ENCODE measurements around the gene RASD1.

DNA sequence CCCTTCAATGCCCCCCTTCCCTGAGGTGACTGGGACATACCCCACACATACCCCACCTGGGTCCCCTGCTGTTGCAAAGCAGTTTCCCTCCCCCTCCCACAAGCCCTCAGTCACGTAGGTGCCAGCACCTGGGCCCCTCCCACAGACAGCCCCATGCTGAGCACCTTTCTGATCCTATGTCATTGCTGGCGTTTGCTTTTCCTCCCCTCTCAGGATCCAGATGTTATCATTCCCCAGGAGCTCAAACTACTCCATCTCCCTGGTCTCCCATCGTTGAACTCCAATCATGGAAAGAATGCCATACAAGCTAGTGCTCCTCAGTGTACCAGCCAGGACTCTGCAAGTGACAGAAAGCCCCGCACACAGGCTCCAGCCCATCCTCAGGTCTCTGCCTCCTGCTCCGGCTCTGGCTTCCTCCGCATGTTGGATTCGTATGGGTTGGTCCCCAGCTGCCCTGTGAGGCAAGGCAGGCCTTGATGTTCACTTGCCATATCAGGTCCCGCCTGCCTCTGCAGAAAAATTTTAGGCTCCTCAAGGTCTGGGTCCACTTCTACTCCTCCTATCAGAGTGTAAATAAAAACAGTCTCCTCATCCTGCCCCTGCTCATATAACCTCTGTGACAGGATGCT lies 50.8 kb downstream of the RASD1 start:
- TF ChIP-seq, protein P1, sequence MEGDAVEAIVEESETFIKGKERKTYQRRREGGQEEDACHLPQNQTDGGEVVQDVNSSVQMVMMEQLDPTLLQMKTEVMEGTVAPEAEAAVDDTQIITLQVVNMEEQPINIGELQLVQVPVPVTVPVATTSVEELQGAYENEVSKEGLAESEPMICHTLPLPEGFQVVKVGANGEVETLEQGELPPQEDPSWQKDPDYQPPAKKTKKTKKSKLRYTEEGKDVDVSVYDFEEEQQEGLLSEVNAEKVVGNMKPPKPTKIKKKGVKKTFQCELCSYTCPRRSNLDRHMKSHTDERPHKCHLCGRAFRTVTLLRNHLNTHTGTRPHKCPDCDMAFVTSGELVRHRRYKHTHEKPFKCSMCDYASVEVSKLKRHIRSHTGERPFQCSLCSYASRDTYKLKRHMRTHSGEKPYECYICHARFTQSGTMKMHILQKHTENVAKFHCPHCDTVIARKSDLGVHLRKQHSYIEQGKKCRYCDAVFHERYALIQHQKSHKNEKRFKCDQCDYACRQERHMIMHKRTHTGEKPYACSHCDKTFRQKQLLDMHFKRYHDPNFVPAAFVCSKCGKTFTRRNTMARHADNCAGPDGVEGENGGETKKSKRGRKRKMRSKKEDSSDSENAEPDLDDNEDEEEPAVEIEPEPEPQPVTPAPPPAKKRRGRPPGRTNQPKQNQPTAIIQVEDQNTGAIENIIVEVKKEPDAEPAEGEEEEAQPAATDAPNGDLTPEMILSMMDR (conservative IDR thresholded peaks at IDR 0.05; ENCODE audit: low read depth, low read length): no peak
- TF ChIP-seq SMC3 (IDR thresholded peaks at IDR 0.05; ENCODE audit: low read depth, low read length): no peak
- no peak for TF ChIP-seq FOS (IDR thresholded peaks at IDR 0.05; ENCODE audit: low read depth, low read length)
- no peak for TF ChIP-seq RCOR1 (IDR thresholded peaks at IDR 0.05; ENCODE audit: insufficient replicate concordance, low read length)
- no peak for TF ChIP-seq CEBPB (IDR thresholded peaks at IDR 0.05; ENCODE audit: low read depth, low read length)
- TF ChIP-seq CHD1 (IDR thresholded peaks at IDR 0.05; ENCODE audit: low read depth, low read length): no peak
- TF ChIP-seq MXI1 (IDR thresholded peaks at IDR 0.05; ENCODE audit: borderline replicate concordance, low read depth, low read length): no peak
